Lung microvascular endothelial cell (primary cell): ENCODE measurements around the gene RPS6KA1. TPM values are rescaled to one million over a fixed set of nuclear protein-coding genes. Genes with fewer than 3 reads are reported as not detected.

ENCODE experiments used
- DNase-seq, 2 donors: peaks; one replicate each; pipeline versions ENCODE4 v3.0.0 to v3.0.0-alpha.2; 2010; ENCODE audit warnings: low read depth in 2 of 2
- total RNA-seq: library from RNA; depleted of rRNA; stranded (reverse); fragments of >200 nt; gene quantifications from 2 replicates; pipeline ENCODE4 v1.2.1, GENCODE V29; 2014

RPS6KA1 gene
- total RNA-seq, 1 donor from 2014 or later: 10.9 TPM

- no peak for DNase-seq
These were observed 2.1 kb downstream of the RPS6KA1 start for GRCh38 chr1:26531651-26532131.

GRCh38 chr1:26533951-26534509, 4.5 kb downstream of the RPS6KA1 start:
- peak in 1 of 2 donors; percentile 20 for DNase-seq

- no peak for DNase-seq
These were observed 5.6 kb downstream of the RPS6KA1 start for GRCh38 chr1:26535201-26535600.

- DNase-seq: no peak
These were observed 6.5 kb downstream of the RPS6KA1 start for GRCh38 chr1:26536081-26536480.

GRCh38 chr1:26536521-26536920, 7.0 kb downstream of the RPS6KA1 start:
- DNase-seq: no peak

- peak in 1 of 2 donors; percentile 34 for DNase-seq
These were observed 8.4 kb downstream of the RPS6KA1 start for GRCh38 chr1:26537951-26538352.

GRCh38 chr1:26538480-26539412, 9.2 kb downstream of the RPS6KA1 start:
- peak; percentile 47 to 70 for DNase-seq

- no peak for DNase-seq
These were observed 10.2 kb downstream of the RPS6KA1 start for GRCh38 chr1:26539722-26540121.

- no peak for DNase-seq
These were observed 10.8 kb downstream of the RPS6KA1 start for GRCh38 chr1:26540351-26540750.

GRCh38 chr1:26541431-26541815, 11.9 kb downstream of the RPS6KA1 start:
- no peak for DNase-seq

GRCh38 chr1:26541816-26542711, 12.5 kb downstream of the RPS6KA1 start:
- peak; percentile 12 to 14 for DNase-seq

- DNase-seq: no peak
These were observed 13.3 kb downstream of the RPS6KA1 start for GRCh38 chr1:26542771-26543451.

GRCh38 chr1:26543462-26543861, 13.9 kb downstream of the RPS6KA1 start:
- no peak for DNase-seq

GRCh38 chr1:26544126-26544525, 14.6 kb downstream of the RPS6KA1 start:
- DNase-seq: no peak

- DNase-seq: no peak
These were observed 16.4 kb downstream of the RPS6KA1 start for GRCh38 chr1:26545969-26546323.

GRCh38 chr1:26546375-26546774, 16.8 kb downstream of the RPS6KA1 start:
- no peak for DNase-seq

- DNase-seq: no peak
These were observed 17.3 kb downstream of the RPS6KA1 start for GRCh38 chr1:26546819-26547218.

- no peak for DNase-seq
These were observed 19.3 kb downstream of the RPS6KA1 start for GRCh38 chr1:26548841-26549240.

- no peak for DNase-seq
These were observed 21.4 kb downstream of the RPS6KA1 start for GRCh38 chr1:26550946-26551345.

- no peak for DNase-seq
These were observed 23.2 kb downstream of the RPS6KA1 start for GRCh38 chr1:26552720-26553119.
